Measurements from ENCODE around the gene ZBTB6.

DNA sequence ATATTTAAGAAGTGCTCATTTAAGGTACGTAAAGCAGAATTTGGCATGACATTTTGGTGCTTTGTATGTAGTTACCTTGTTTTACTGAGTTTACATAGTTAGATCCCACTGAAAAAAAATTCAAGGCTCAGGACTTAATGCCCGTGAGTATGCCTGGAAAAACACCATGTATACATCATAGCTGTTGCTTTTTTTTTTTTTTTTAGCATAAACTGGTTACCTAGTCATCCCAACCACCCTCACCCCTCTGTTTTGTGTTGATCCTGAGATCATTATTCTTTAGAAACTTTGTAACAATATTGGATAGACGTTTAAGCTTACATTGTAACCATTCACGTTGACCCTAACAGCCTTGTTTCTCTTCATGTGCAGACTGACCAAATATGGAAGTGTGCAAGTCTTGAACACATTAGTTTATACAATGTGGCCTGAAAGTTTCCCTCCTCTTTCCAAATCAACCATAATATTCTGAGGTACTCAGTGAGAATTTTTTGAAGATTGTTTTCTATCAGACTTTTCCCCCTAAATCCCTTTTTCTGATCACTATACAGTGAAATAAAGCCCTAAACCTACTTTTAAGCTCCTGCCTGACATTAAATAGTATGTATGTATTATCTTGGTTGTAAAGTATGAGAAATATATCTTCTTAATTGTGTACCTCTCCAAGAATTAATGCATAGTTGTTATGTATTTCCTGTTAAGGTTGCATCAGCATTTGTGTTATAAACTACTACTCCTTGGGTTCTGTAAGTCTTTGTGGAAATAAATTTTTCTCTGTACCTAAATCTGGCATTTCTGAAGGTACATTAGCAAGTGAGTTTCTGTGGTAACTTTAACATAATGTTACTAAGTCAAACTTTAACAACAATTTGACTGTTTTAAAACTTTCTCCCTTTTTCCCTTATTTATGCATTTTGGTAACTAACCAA is 32.1 kb upstream of the ZBTB6 start:
- TF ChIP-seq UBTF (CRISPR knock-in tag; IDR thresholded peaks at IDR 0.05) (no peak), NBN (conservative IDR thresholded peaks at IDR 0.05) (no peak), TEAD3 (CRISPR knock-in tag; optimal IDR thresholded peaks at IDR 0.05; ENCODE audit: borderline replicate concordance) (no peak), NR2C2 (CRISPR knock-in tag; IDR thresholded peaks at IDR 0.05; ENCODE audit: borderline replicate concordance) (no peak), KDM1A (CRISPR knock-in tag; IDR thresholded peaks at IDR 0.05) (no peak), PAX8 (CRISPR knock-in tag; IDR thresholded peaks at IDR 0.05; ENCODE audit: borderline replicate concordance) (no peak), CHD2 (IDR thresholded peaks at IDR 0.05; ENCODE audit: low read depth, low read length) (no peak), ZBTB42 (CRISPR knock-in tag; IDR thresholded peaks at IDR 0.05) (no peak), SIN3A (IDR thresholded peaks at IDR 0.05; ENCODE audit: borderline replicate concordance, low read depth, low read length) (no peak), USF2 (IDR thresholded peaks at IDR 0.05; ENCODE audit: low read depth, low read length) (no peak), USF2 (CRISPR knock-in tag; IDR thresholded peaks at IDR 0.05; ENCODE audit: borderline replicate concordance) (no peak), RELA (CRISPR knock-in tag; IDR thresholded peaks at IDR 0.05) (no peak), RAD21 (CRISPR knock-in tag; IDR thresholded peaks at IDR 0.05) (no peak), POLR2A (IDR thresholded peaks at IDR 0.05; ENCODE audit: insufficient read depth in 1 of 2, low read depth in 2 of 2, low read length in 2 of 2) (no peak)
- TF ChIP-seq, protein P1, sequence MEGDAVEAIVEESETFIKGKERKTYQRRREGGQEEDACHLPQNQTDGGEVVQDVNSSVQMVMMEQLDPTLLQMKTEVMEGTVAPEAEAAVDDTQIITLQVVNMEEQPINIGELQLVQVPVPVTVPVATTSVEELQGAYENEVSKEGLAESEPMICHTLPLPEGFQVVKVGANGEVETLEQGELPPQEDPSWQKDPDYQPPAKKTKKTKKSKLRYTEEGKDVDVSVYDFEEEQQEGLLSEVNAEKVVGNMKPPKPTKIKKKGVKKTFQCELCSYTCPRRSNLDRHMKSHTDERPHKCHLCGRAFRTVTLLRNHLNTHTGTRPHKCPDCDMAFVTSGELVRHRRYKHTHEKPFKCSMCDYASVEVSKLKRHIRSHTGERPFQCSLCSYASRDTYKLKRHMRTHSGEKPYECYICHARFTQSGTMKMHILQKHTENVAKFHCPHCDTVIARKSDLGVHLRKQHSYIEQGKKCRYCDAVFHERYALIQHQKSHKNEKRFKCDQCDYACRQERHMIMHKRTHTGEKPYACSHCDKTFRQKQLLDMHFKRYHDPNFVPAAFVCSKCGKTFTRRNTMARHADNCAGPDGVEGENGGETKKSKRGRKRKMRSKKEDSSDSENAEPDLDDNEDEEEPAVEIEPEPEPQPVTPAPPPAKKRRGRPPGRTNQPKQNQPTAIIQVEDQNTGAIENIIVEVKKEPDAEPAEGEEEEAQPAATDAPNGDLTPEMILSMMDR (CRISPR knock-in tag; IDR thresholded peaks at IDR 0.05): no peak

Data from HepG2 (cell line).